CD4-positive, alpha-beta T cell treated with Interleukin-6 for 4 hours (primary cell): ENCODE data around the gene MSH6.

Source experiments
- DNase-seq: peaks from one replicate; pipeline ENCODE4 v3.0.0-alpha.2; 2020; ENCODE audit warnings: mixed read lengths

MSH6 gene, protein sequence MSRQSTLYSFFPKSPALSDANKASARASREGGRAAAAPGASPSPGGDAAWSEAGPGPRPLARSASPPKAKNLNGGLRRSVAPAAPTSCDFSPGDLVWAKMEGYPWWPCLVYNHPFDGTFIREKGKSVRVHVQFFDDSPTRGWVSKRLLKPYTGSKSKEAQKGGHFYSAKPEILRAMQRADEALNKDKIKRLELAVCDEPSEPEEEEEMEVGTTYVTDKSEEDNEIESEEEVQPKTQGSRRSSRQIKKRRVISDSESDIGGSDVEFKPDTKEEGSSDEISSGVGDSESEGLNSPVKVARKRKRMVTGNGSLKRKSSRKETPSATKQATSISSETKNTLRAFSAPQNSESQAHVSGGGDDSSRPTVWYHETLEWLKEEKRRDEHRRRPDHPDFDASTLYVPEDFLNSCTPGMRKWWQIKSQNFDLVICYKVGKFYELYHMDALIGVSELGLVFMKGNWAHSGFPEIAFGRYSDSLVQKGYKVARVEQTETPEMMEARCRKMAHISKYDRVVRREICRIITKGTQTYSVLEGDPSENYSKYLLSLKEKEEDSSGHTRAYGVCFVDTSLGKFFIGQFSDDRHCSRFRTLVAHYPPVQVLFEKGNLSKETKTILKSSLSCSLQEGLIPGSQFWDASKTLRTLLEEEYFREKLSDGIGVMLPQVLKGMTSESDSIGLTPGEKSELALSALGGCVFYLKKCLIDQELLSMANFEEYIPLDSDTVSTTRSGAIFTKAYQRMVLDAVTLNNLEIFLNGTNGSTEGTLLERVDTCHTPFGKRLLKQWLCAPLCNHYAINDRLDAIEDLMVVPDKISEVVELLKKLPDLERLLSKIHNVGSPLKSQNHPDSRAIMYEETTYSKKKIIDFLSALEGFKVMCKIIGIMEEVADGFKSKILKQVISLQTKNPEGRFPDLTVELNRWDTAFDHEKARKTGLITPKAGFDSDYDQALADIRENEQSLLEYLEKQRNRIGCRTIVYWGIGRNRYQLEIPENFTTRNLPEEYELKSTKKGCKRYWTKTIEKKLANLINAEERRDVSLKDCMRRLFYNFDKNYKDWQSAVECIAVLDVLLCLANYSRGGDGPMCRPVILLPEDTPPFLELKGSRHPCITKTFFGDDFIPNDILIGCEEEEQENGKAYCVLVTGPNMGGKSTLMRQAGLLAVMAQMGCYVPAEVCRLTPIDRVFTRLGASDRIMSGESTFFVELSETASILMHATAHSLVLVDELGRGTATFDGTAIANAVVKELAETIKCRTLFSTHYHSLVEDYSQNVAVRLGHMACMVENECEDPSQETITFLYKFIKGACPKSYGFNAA (N-terminal part only)

DNA sequence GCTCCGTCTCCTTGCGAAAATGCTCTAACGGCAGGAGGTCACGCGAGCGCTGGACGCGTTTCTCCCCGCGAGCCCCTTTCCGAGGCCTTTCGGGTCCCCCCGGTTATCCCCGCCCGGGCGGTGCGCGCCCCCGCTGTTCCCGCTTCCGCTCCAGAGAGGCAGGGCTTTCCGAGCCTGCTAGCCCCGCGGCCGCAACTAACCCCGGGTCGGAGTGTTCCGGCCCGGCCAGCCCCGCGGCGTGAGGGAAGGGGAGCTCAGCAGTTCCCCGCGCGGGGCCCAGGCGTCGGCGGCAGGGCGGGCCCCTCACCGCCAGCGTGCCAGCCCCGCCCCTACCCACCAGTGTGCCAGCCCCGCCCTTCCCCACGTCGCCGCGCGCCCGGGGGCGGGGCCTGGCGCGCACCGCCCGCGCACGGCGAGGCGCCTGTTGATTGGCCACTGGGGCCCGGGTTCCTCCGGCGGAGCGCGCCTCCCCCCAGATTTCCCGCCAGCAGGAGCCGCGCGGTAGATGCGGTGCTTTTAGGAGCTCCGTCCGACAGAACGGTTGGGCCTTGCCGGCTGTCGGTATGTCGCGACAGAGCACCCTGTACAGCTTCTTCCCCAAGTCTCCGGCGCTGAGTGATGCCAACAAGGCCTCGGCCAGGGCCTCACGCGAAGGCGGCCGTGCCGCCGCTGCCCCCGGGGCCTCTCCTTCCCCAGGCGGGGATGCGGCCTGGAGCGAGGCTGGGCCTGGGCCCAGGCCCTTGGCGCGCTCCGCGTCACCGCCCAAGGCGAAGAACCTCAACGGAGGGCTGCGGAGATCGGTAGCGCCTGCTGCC lies at the start of gene MSH6:
TSS of gene MSH6 (plus strand) at position 475 of the 815 bp plus-strand sequence. CDS start at position 564, 89 bp downstream.
- DNase-seq = peak; percentile 91

DNA sequence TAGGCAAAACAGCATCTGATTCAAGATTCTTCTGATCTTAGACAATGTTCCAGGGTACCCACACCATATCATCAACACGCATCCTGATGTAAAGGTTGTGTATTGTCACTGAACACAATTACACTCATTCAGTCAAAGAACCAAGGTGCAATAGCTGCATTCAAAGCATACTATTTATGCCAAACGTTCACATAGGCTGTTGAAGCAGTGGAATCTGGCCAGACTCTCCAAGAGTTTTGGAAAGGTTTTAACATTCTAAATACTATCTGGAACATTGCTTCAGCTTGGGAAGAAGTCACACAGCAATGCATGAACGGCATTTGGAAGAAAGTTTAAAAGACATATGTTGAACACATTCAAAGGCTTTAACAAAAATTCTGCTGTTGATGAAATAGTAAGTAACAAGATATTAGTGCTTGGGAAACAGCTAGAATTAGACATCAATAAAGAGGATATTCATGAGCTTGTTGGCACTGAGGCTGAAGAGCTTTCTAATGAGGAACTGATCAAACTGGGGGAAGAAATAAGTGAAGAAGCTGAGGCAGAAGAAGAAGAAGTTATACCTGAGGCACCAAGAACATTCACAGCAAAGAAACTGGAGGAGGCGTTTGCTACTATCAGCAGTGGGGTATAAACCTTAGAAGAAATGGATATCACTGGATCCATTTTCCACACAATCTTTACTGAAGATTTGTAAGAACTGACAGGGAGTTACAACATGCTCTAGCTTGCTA lies 47.6 kb upstream of the MSH6 start:
- no peak for DNase-seq

DNA sequence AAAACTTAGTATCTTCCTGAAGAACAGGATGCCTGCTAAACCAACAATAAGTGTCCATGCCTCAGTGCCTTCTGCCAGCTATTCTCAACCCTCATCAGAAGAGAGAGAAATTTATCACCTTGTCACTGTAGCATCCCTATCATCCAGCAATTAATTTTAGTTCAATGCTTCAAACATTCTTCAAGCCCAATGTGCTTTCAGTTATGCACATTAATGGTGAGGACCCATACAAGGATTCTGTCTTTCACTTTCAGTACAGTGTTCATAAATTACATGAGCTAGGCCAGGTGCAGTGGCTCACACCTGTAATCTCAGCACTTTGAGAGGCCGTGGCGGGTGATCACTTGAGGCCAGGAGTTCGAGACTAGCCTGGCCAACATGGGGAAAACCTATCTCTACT lies 47.0 kb upstream of the MSH6 start:
- no peak for DNase-seq

DNA sequence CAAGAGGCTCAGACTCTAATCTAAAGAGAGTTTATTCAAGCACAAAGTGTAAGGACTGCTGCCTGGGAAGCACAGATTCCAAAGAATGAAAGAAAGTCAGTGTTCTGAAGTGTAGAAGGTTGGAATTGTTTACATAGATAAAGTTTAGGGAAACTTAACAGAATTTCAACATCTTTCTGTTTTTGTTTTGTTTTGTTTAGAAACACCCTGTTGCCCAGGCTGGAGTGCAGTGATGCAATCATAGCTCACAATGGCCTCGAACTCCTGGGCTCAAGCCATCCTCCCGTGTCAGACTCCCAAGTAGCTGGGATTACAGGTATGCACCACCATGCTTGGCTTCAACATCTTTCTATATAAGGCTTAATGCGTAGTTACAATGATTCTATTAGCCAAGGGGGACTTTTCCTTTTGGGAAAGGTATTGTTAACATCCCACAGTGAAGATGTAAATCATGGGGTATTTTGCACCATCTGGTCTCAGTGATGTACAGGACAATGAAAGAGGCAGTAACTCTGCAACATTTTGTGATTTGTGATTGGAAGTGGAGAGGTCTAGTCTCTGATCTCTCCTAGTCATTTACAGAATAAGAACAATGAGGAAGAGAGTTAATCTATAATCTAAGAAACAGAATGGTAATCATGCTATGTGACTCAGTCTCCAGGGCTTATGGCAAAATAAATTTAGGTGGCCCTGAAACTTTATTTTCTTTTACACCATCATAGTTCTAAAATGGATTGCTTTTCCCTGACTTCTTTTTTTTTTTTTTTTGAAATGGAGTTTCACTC lies 45.6 kb upstream of the MSH6 start:
- no peak for DNase-seq

DNA sequence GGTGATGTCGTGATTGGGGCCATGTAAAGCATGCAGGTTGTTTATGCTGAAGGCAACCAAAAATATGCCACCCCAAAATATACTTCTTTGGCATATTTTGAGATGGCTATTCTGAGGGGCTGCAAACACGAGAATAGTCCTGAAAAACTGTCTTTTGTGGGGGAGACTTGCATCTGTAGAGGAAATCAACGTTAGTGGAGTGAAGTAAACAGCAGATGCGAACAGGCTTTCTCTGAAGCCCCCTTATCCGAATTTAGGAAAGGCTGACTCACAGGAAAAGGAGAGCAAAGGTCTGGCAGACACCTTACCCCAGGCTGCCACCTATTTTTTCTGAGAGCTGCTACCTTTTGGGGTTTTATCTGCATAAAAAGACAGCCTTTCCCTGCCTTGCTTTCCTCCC lies 44.6 kb upstream of the MSH6 start:
- DNase-seq = no peak

DNA sequence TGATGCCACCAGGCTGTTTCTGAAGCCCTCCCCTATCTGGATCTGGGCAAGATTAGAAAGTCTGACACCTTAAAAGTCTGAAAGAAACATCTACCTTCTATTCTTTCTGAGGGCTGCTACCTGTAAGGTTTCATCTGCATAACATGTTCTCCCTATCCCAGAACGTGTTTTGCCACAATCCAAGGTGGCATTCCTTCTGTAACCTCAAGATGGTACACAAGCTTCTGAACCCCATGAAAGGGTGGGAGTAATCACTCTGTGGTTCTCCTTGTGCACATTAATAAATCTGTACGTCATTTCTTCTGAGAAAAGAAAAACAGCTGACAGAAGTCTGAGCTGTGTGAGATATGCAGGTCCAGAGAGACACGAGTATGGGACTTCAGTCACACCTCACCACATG lies 41.8 kb upstream of the MSH6 start:
- no peak for DNase-seq

DNA sequence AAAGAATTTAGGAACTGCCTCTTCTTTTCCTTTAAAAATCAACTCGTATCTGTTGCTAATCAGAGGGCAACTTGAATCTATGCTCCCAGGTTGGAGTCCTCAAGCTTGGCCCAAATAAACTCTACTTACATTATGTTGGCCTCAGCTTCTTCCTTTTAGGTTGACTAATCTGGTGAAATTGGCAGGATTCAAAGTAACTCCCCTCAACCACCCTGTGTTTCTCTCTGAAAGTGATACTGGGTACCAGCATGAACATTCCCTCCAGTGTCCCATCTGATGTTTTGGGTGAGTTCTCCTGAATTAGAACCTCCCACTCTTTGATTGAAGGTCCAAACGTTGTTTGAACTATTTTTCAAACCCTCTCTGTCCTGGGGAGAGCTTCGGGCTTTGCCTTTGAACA lies 41.3 kb upstream of the MSH6 start:
- no peak for DNase-seq

DNA sequence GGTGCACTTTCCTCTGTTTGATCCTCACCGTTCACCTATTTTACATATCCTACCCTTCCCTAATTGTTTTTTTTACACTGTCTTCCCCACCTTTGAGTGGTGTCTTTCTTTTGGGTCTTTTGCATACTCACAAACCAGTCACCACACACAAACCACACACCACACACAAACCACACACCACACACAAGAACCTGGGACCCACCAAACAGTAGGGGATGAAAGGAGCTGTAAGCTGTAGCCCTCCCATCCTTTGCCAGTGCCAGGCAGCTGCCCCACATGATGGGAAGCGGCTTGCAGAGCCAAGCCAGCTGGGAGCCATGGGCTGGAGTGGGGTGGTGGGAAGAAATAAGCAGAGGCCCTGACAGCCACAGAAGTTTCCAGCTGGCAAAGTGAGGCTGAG lies 38.9 kb upstream of the MSH6 start:
- no peak for DNase-seq

DNA sequence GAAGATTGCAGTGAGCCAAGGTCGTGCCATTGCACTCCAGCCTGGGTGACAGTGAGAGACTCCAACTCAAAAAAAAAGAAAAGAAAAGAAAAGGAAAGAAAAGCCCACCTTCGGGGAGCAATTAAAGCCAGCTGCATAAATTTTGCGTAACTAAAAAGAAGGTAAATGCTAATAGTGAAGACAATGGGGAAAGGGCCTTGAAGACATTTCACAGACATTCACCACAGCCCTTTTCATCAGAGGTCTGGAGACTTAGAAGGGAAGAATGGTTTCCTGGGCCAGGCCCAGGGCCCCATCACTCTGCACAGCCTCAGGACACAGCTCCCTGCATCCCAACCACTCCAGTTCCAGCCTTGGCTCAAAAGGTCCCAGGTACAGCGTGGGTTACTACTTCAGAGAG lies 35.1 kb upstream of the MSH6 start:
- no peak for DNase-seq

DNA sequence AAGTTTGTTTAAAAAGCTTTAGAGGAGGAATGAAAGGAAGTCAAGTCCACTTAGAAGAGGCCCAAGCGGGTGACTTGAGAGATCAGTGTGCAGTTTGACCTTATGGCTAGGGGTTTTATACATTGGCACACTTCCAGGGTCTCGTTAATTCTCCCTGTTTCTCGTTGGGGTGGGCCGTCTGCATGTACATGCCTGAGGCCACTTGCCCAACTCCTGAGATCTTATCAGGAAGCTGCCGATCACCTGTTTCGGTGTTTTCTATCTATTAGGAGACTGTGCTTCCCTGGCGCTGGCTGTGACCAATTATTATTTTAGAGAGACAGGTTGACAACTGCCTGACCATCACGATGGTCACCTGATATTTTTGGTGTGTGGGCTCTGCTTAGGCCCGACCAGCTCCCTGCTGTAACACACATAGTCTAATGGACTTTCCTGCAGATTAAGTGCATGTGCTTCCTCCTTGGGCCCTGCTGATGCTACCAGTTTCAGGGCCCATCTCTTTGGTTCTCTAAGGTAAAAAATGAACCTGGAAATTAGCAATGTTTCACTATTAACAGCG lies 31.0 kb upstream of the MSH6 start:
- no peak for DNase-seq

DNA sequence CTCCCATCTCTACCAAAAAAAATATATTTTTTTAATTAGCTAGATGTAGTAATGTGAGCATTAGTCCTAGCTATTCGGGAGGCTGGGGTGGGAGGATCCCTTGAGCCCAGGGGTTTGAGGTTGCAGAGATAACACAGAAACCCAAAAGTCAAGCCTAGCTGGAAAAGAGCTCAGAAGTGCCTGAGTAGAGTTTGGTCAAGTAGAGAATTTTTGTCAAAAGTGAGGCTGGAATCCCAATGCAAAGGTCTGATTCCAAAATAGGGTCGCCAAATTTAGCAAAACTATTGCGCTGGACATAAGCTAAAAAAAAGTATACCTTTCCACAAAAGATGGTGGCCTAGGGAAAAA lies 15.5 kb upstream of the MSH6 start:
- DNase-seq = no peak

DNA sequence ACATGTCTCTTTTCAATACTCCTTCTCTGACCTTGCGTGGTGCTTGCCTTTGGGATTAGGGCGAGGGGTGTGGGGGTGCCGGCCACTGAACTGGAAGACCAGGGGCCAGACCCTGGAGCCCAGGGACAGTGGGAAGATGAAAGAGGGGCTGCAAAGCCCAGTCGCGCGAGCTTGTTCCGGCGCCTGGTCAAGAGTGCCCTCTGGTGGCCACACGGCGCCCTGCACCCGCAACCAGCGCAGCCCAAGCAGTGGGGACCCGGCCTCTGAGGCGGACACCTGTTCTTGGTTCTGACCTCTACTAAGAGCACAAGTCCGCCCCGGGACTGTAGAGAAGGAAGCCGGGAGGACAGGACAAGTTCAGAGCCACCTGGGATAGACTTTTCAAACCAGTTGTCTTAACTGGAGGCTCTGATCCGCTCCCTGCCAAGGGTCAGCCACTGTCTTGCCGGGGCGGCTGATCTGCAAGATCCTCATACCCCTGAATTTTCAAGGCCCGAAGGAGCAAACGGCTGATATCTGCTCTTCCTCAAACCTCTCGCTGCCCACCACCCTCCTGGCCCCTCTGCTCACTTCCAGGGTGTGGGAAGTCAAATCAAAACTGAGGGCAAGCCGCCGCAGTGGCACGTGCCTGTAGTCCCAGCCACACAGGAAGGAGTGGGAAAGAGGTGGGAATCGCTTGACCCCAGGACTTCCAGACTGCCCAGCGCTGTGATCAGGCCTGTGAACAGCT lies 14.9 kb upstream of the MSH6 start:
- peak; percentile 74 for DNase-seq

DNA sequence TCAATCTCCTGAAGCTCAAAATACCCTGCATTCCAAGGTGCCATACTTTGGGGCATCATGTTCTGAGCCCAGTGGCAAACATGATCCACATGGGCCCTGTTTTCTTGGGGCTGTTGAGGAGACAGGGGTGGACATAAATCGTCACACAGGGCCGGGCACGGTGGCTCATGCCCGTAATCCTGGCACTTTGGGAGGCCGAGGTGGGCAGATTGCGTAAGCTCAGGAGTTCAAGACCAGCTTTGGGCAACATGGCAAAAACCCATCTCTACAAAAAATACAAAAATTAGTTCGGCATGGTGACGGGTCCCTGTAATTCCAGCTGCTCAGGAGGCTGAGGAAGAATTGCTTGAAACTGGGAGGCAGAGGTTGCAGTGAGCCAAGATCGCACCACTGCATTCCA lies 13.6 kb upstream of the MSH6 start:
- DNase-seq = no peak

DNA sequence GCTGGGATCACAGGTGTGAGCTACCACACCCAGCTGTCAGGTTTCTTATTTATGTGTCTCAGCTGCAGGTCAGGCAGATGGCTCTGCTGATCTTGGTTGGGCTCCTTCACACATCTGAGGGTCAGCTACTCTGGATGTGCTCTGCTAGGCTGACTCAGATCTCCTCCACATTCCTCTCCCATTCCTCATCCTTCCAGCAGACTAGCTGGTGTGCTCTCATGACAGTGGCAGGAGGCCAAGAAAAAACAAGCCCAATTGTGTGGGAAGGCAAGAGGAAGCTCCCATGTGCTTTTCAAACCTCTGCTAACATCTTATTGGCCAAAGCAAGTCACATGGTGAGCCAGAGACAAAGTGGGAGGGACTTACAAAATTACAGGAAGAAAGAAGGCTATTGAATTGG lies 11.7 kb upstream of the MSH6 start:
- DNase-seq = no peak

DNA sequence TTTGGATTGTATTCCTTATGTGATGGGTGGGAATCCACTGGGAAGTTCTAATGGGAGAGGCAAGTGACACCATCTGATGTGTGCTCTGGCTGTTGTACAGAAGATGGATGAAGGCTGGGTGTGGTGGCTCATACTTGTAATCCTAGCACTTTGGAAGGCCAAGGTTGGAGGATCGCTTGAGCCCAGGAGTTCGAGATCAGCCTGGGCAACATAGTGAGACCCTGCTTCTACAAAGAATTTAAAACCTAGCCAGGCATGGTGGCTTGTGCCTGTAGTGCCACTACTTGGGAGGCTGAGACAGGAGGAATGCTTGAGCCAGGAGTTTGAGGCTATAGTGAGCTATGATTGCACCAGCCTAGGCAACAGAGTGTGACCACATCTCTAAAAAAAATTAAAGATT lies 10.6 kb upstream of the MSH6 start:
- no peak for DNase-seq

DNA sequence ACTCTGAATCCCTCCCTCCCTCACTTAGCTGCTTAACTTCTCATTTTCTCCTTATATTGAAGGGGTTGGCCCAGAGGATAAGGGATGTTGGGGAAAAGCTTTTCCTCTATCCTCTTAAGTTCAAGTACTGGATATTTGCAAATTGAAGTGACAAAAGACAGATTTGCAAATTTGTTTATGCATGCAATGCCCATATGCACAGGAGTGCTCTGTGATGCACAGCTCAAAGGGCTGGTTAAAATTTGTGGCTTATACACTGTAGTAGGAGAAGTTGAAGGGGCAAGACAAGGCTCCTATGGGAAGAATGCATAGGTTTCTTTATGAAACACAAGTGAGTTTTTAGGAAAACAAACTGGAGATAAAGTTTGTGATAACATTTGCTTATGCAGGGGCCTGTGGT lies 8.4 kb upstream of the MSH6 start:
- DNase-seq = no peak

DNA sequence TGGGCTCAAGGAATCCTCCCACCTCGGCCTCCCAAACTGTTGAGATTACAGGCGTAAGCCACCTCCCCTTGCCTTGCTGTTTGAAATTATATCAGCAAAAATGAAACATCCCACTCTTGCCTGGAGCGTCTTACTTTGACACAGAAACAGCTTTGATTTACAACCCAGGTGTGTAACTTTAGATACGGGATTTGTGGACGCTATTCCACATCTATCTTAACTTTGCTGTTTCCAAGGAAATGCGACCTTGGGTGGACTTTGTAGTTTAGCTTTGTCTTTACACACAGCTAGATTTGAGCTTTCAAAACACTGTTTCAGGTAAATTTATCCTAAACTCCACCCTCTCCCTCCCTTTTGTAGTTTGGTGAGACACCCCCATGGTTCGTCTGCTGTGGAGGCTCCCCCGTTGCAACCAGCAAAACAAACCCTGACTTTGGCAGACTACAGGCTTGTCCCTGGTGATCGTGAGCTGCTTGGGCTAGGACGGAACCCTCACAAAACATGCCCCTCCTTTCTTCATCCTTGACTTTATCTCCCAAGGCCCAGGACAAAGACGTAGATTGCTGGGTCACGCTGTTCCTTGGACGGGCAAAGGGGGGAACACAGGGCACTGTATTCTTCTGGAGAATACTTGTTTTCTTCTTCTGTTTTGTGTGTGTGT lies 5.5 kb upstream of the MSH6 start:
- no peak for DNase-seq

DNA sequence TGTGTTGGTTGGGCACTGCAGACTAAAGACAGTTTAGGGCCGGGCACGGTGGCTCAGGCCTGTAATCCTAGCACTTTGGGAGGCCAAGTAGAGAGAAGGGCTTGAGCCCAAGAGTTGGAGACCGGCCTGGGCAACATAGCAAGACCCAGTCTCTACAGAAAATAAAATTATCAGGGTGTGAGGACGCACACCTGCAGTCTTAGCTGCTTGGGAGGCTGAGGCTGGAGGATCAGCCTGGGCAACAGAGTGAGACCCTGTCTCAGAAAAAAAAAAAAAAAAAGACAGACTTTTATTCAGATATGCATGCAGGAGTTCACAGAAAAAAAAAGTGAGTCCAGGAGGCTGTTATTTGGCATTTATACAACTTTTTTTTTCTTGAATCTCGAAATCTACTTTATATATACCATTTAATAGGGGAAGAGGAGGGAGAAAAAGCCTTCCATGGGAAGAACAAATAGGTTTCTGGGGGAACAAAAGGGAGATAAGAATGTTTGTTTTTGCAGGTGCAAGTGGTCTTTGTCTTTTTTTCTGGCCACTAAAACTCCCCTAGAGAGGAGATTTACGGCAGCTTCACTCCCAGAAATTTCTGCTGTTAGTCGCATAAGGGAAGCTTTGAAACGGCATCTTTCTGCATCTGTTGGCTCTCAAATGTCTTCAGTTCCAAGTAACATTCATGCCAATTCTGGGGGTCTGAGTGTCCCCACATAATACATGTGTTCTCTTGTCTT lies 4.1 kb upstream of the MSH6 start:
- DNase-seq = no peak

DNA sequence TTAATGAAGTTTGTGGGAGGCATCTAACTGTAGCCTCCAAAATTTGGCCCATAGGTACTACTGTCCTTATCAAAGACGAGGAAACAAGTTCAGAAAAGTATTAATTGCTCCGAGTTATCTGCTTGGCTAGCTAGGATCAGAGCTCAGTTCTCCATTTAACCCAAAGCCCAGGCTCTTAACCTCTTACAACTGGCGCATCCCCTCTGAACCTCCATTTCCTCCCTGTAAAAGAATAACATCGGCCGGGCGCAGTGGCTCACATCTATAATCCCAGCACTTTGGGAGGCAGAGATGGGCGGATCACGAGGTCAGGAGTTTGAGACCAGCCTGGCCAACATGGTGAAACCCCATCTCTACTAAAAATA lies 3.5 kb upstream of the MSH6 start:
- DNase-seq = no peak
